Activated CD4-positive, alpha-beta memory T cell treated with anti-CD3 and anti-CD28 coated beads, Interleukin-2, amount 10 ng/mL, durations not matched to agents 7 days and 5 days (primary cell): Measurements from ENCODE around the gene TOM1L2. TPM values are rescaled to one million over a fixed set of nuclear protein-coding genes. Genes with fewer than 3 reads are reported as not detected.

ENCODE experiments used
- CTCF ChIA-PET: fragments of 350-600 bp; sonication (Branson Sonifier 250); formaldehyde crosslinking; loops from one replicate; lab custom pipeline; 2021; ENCODE audit warnings: antibody characterized with exemption, inconsistent platforms; lab: Charles Lee
- POLR2A ChIA-PET: fragments of 350-600 bp; sonication (Branson Sonifier 250); formaldehyde crosslinking; loops from one replicate; lab custom pipeline; 2021; ENCODE audit warnings: antibody characterized with exemption; lab: Charles Lee
- DNase-seq: peaks from one replicate; pipeline ENCODE4 v3.0.0-alpha.2; 2020
- H3K27ac Mint-ChIP-seq: one replicate; pipeline ENCODE4 v1.8.0; 2021; ENCODE audit warnings: mild to moderate bottlenecking, mixed read lengths
- H3K27me3 Mint-ChIP-seq: one replicate; pipeline ENCODE4 v1.8.0; 2021; ENCODE audit warnings: mixed read lengths
- H3K36me3 Mint-ChIP-seq: one replicate; pipeline ENCODE4 v1.8.0; 2021; ENCODE audit warnings: low read depth, mixed read lengths
- H3K4me1 Mint-ChIP-seq: one replicate; pipeline ENCODE4 v1.8.0; 2021; ENCODE audit warnings: mixed read lengths
- H3K4me3 Mint-ChIP-seq: one replicate; pipeline ENCODE4 v1.8.0; 2021; ENCODE audit warnings: mild to moderate bottlenecking, mixed read lengths
- H3K9me3 Mint-ChIP-seq: one replicate; pipeline ENCODE4 v1.8.0; 2021; ENCODE audit warnings: mixed read lengths
- total RNA-seq, 2 experiments: library from RNA; stranded (reverse); gene quantifications; one replicate each; pipeline ENCODE4 v1.2.3, GENCODE V29; 2021

TOM1L2 gene
- total RNA-seq, 2 experiments from 2014 or later, result 29.3 to 30.3 TPM

DNA sequence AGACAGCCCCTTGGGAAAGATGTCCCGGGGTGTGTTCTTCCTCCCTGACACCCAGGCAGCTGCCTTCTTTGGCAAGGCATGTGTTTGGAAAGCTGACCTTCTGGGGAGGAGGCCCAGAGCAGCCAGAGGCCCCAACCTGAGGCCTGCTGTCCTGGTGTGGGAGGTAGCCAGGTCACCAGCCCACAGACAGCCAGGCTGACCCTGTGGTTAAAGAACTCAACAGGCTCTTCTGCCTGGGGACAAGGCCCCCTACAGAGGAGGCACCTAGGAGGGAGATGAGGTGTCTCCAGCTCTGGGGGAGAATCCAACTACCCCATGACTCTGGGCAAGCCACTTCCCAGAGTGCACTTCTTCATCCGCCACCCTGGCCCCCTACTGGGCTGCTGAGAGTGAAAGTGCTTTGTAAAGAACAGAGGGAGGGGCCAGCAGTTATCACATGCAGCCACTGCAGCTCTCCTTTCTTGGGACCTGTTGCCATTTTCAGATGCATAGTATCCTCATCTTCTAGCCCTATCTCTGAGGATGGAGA lies 122.3 kb downstream of the TOM1L2 start:
- Mint-ChIP-seq H3K27me3 (no peaks in the 10 kb centered on the region), H3K36me3 (peaks cover 9% of the 10 kb centered on the region)

DNA sequence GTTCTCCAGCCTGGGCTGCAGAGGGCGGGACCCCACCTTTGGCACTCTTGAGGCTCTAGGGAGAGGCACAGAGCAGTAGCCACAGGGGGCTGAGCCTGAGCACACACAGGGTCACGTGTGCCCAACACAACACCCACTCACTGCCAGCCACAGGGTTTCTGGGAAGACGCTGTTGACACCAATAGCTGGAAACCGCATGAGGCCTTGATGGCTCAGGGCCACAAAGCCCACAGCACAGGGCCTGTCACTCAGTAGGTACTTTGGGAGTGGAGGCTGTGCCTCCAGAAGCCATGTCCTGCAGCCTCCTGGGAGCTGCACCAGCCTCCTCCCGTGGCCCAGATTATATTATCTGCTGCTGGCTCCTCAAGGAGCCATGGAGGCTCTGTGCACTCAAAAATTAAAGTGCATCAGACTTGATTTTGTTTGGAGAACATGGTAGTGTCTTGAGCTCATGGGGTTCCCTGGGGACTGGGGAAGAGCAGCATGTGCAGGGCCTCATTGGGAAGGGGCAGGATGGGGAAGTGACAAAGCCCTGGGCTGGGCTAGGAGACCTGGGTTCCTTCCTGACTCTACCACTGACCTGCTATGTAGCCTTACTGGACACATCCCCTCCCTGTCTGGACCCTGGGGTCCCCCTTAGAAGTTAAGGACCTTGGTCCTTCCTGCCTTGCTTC lies 122.9 kb downstream of the TOM1L2 start:
- ChIA-PET POLR2A (interaction anchor here (0.7 to 6.4 kb wide), 15 partner anchors 8 to 167 kb away, joined by 3 to 253 read pairs (median 10); partner anchors contain the start of genes DRC3, SREBF1 and TOM1L2), CTCF (interaction anchor here (0.6 to 2.0 kb wide), 10 partner anchors 11 to 220 kb away, joined by 3 to 12 read pairs (median 4); no protein-coding TSS in a partner anchor)
- H3K4me1 Mint-ChIP-seq, result peaks cover 74% of the 10 kb centered on the region
- DNase-seq, result peak; percentile 94
- peak overlapping the region; percentile 99 for H3K27ac Mint-ChIP-seq
- H3K4me3 Mint-ChIP-seq, result peak overlapping the region; percentile 39
- peaks cover 9% of the 10 kb centered on the region for H3K36me3 Mint-ChIP-seq
- H3K27me3 Mint-ChIP-seq, result no peaks in the 10 kb centered on the region
- no peaks in the 10 kb centered on the region for H3K9me3 Mint-ChIP-seq

More for the DNA sequence above, 122.3 kb downstream of the TOM1L2 start:
- Mint-ChIP-seq H3K4me3 (no peak overlapping the region), H3K4me1 (peaks cover 79% of the 10 kb centered on the region), H3K27ac (peak overlapping the region; percentile 99), H3K9me3 (no peaks in the 10 kb centered on the region)
- ChIA-PET POLR2A (interaction anchor here (1.0 to 6.4 kb wide), 14 partner anchors 9 to 168 kb away, joined by 3 to 253 read pairs (median 10); partner anchors contain the start of genes DRC3, SREBF1 and TOM1L2), CTCF (interaction anchor here (0.5 to 2.0 kb wide), 9 partner anchors 10 to 333 kb away, joined by 3 to 12 read pairs (median 5); no protein-coding TSS in a partner anchor)
- DNase-seq, result peak; percentile 84

GRCh38 chr17:17848311-17849082 lies 123.7 kb downstream of the TOM1L2 start:
- H3K4me3 Mint-ChIP-seq, result peak overlapping the region; percentile 39
- peaks cover 7% of the 10 kb centered on the region for H3K36me3 Mint-ChIP-seq
- no peaks in the 10 kb centered on the region for H3K27me3 Mint-ChIP-seq
- peaks cover 66% of the 10 kb centered on the region for H3K4me1 Mint-ChIP-seq
- no peak for DNase-seq
- no peaks in the 10 kb centered on the region for H3K9me3 Mint-ChIP-seq
- peak overlapping the region; percentile 99 for H3K27ac Mint-ChIP-seq
- POLR2A ChIA-PET, result interaction anchor here (0.7 to 6.4 kb wide), 13 partner anchors 7 to 166 kb away, joined by 3 to 253 read pairs (median 11); partner anchors contain the start of gene SREBF1
- CTCF ChIA-PET, result interaction anchor here (0.8 to 2.0 kb wide), 9 partner anchors 10 to 186 kb away, joined by 3 to 12 read pairs (median 4); partner anchors contain the start of gene SREBF1

GRCh38 chr17:17847726-17848125 lies 124.5 kb downstream of the TOM1L2 start:
- no peak overlapping the region for H3K4me3 Mint-ChIP-seq
- DNase-seq, result no peak
- peak overlapping the region; percentile 58 for H3K27ac Mint-ChIP-seq

DNA sequence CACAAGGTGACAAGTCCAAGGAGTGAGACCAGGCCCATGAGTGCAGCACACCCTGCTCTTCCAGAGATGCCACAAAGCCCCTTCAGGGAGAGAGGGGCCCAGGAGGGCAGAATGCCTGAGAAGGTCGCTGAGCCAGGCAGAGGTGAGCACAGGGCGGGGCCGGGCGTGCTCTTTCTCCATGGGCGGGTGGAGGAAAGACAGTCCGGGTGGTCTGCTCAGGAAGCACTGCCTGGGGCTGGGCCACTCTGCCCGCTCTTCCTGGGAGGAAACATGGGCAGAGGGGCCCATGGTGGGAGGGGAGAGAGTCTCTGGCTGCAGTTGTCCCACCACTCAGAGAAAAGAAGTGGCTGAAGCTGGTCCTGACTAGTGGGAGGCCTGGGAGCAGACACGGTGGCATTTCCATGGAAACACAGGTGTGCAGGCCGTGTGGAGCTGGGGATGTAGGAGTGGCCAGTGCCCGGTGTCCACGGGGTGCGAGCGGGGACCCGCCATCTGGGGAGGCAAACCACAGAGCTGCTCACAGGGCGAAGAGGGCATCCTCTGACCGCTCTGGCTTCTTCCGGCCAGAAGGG lies 125.0 kb downstream of the TOM1L2 start:
- Mint-ChIP-seq H3K27me3 (no peaks in the 10 kb centered on the region), H3K9me3 (no peaks in the 10 kb centered on the region), H3K36me3 (peaks cover 6% of the 10 kb centered on the region), H3K4me1 (peaks cover 56% of the 10 kb centered on the region), H3K27ac (no peak overlapping the region), H3K4me3 (no peak overlapping the region)
- POLR2A ChIA-PET, result interaction anchor here (1.0 to 6.4 kb wide), 4 partner anchors 11 to 40 kb away, joined by 3 to 253 read pairs (median 46); partner anchors contain the start of gene SREBF1
- CTCF ChIA-PET, result interaction anchor here (0.7 to 1.3 kb wide), 3 partner anchors 9 to 14 kb away, joined by 3 to 4 read pairs (median 4); partner anchors contain the start of gene SREBF1
- no peak for DNase-seq

More at GRCh38 chr17:17847726-17848125, 124.5 kb downstream of the TOM1L2 start:
- ChIA-PET CTCF (interaction anchor here (0.7 to 1.3 kb wide), 3 partner anchors 9 to 14 kb away, joined by 3 to 4 read pairs (median 4); partner anchors contain the start of gene SREBF1), POLR2A (interaction anchor here (2.6 to 6.4 kb wide), 5 partner anchors 12 to 32 kb away, joined by 10 to 253 read pairs (median 18); partner anchors contain the start of gene SREBF1)
- H3K9me3 Mint-ChIP-seq, result no peaks in the 10 kb centered on the region
- H3K27me3 Mint-ChIP-seq, result no peaks in the 10 kb centered on the region
- H3K4me1 Mint-ChIP-seq, result peaks cover 59% of the 10 kb centered on the region
- H3K36me3 Mint-ChIP-seq, result peaks cover 6% of the 10 kb centered on the region

- Mint-ChIP-seq H3K4me1 (peaks cover 56% of the 10 kb centered on the region), H3K27me3 (no peaks in the 10 kb centered on the region), H3K9me3 (no peaks in the 10 kb centered on the region), H3K36me3 (peaks cover 6% of the 10 kb centered on the region), H3K27ac (no peak overlapping the region), H3K4me3 (no peak overlapping the region)
- ChIA-PET CTCF (no interaction called here), POLR2A (interaction anchor here (1.0 to 6.4 kb wide), 5 partner anchors 8 to 39 kb away, joined by 3 to 253 read pairs (median 12); partner anchors contain the start of gene SREBF1)
- no peak for DNase-seq
These were observed 125.6 kb downstream of the TOM1L2 start for GRCh38 chr17:17846645-17847044.

DNA sequence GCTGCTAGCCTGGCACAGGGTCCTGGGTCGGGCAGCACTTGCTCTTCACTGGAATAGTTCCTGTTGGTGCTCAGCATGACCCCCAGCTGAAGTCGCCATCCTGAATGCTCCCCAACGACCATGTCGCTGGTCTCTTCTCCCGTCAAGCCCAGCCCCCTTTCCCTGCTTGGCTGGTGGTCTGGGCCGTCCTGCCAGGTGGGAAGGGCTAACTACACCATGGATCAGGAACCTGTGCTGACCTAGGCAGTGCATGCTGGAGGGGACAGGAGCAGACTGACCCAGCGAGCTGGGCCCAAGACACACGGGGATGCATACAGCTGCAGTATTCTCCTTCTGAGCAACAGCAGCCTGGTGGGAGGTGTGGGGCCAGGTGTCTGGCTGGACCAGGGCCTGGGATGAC lies 126.2 kb downstream of the TOM1L2 start:
- Mint-ChIP-seq H3K27ac (peak overlapping the region; percentile 47), H3K36me3 (peaks cover 6% of the 10 kb centered on the region), H3K27me3 (no peaks in the 10 kb centered on the region), H3K4me1 (peaks cover 56% of the 10 kb centered on the region), H3K9me3 (no peaks in the 10 kb centered on the region), H3K4me3 (no peak overlapping the region)
- ChIA-PET CTCF (no interaction called here), POLR2A (interaction anchor here (1.0 to 6.4 kb wide), 5 partner anchors 9 to 153 kb away, joined by 3 to 253 read pairs (median 9); partner anchors contain the start of gene SREBF1)
- DNase-seq, result no peak

DNA sequence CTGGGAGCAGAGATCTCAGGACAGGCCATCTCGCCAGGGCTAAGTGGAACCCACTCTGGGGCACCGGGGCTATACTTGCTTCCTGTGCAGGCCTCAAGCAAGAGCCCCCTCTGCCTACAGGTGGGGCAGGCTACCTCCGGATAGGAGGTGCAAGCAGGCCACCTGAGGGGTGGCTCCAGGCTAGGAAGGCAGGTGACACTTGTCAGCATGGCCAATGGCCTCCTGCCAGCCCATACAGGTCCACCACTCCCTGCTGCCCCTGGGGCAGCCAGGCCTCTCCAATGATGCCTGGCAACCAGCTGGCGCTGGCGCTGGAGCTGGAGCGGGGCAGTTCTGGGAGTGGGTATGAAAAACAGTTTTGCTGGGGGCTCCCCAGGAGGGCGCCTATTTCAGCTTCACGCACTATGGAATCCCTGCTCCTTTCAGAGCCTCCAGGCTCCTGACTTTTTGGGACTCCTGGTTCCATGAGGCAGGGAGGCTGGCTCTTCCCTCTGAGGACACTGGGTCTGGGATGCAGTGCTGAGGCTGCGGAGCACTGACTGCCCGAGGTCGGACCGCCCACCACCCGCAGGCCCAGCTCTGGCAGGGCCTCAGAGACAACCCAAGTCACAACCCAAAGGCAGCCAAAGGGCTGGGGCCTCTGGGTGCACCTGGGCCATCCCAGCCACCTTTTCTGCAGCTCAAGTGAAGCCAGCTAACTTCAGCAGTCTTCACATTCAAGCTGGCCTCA lies 127.0 kb downstream of the TOM1L2 start:
- Mint-ChIP-seq H3K4me1 (peaks cover 52% of the 10 kb centered on the region), H3K9me3 (no peaks in the 10 kb centered on the region), H3K27me3 (no peaks in the 10 kb centered on the region), H3K4me3 (no peak overlapping the region), H3K27ac (no peak overlapping the region), H3K36me3 (peaks cover 2% of the 10 kb centered on the region)
- ChIA-PET POLR2A (interaction anchor here (1.0 to 6.4 kb wide), 3 partner anchors 9 to 152 kb away, joined by 4 to 253 read pairs (median 9); partner anchors contain the start of gene SREBF1), CTCF (no interaction called here)
- DNase-seq, result no peak

DNA sequence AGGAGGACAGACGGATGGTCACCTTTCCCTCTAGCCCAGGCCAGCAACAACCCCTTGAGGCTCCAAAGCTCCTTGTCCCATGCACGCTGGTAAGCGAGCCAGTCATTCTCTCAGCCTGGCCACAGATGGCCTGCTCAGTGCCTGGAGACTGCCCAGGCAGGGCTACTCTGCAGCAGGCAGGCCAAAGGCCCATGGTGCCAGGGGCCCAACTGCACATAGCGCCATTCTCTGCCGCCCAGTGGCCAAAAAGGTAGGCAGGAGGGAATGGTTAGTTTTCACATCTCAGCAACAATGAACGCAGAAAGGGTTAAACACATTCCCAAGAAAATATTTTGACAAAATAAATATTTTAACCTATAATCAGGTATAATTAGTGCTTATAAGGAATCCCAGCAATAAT lies 127.7 kb downstream of the TOM1L2 start:
- CTCF ChIA-PET, result no interaction called here
- no peak overlapping the region for H3K4me3 Mint-ChIP-seq
- no peaks in the 10 kb centered on the region for H3K36me3 Mint-ChIP-seq
- POLR2A ChIA-PET, result interaction anchor here (0.5 to 6.4 kb wide), 2 partner anchors 8 to 9 kb away, joined by 3 to 253 read pairs; partner anchors contain the start of gene SREBF1
- H3K9me3 Mint-ChIP-seq, result no peaks in the 10 kb centered on the region
- H3K27me3 Mint-ChIP-seq, result no peaks in the 10 kb centered on the region
- no peak overlapping the region for H3K27ac Mint-ChIP-seq
- DNase-seq, result no peak
- H3K4me1 Mint-ChIP-seq, result peaks cover 49% of the 10 kb centered on the region

DNA sequence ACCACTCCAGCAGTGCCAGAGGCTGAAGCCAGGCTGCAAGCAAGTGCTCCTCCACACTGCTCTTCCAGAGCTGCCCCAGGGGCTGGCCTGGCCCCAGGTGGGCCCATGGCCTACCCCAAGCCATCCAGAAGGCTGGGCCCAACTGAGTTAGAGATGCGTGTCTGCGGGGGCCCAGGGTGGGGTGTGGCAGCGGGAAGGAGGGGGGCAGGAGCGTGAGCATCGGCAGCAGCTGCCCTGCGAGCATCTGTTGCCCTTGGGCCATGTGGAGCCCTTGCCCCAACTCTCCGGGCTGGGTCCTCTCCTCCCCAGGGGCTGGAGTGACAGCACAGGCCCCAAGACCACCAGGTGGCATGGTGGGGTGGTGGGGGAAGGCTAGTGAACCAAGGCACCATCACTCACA lies 128.1 kb downstream of the TOM1L2 start:
- H3K27me3 Mint-ChIP-seq, result no peaks in the 10 kb centered on the region
- CTCF ChIA-PET, result no interaction called here
- no peak overlapping the region for H3K4me3 Mint-ChIP-seq
- peaks cover 49% of the 10 kb centered on the region for H3K4me1 Mint-ChIP-seq
- no peak for DNase-seq
- H3K9me3 Mint-ChIP-seq, result no peaks in the 10 kb centered on the region
- no peak overlapping the region for H3K27ac Mint-ChIP-seq
- POLR2A ChIA-PET, result interaction anchor here (0.5 kb wide), 1 partner anchor 8 kb away, joined by 3 read pairs; no protein-coding TSS in a partner anchor
- H3K36me3 Mint-ChIP-seq, result no peaks in the 10 kb centered on the region

DNA sequence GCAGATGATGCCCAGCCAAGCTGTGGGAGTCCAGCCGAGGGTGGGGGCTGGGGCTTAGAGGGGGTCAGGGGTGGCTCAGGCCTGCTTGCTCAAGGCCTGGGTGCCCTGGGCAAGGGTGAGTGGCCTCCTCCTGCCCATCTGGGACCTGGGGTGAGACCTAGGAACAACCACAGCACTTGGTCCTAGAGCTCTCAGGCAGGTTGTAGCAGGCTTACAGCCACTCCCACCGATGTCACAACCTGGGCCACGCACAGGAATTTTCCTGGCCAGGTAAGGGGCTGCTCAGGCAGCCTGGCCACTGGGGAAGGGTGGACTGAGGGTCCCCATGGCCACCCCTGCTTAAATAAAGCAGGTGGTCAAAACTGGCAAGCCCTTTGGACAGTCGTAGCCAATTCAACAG lies 129.1 kb downstream of the TOM1L2 start:
- CTCF ChIA-PET, result no interaction called here
- POLR2A ChIA-PET, result interaction anchor here (1.1 to 8.5 kb wide), 3 partner anchors 12 to 341 kb away, joined by 3 to 170 read pairs (median 34); partner anchors contain the start of gene ALKBH5
- H3K27me3 Mint-ChIP-seq, result no peaks in the 10 kb centered on the region
- H3K27ac Mint-ChIP-seq, result no peak overlapping the region
- H3K9me3 Mint-ChIP-seq, result no peaks in the 10 kb centered on the region
- H3K36me3 Mint-ChIP-seq, result no peaks in the 10 kb centered on the region
- no peak for DNase-seq
- peaks cover 49% of the 10 kb centered on the region for H3K4me1 Mint-ChIP-seq
- H3K4me3 Mint-ChIP-seq, result no peak overlapping the region
